Hepatocyte (in vitro differentiated cells): ENCODE data around the gene TSPAN13. TPM values are rescaled to one million over a fixed set of nuclear protein-coding genes. Genes with fewer than 3 reads are reported as not detected.

Source experiments
- DNase-seq: peaks from one replicate; pipeline ENCODE4 v3.0.0-alpha.2; 2016; ENCODE audit warnings: low spot score
- H2AFZ ChIP-seq: fragments of 200-600 bp; sonication (generic); 2 replicates; pipeline ENCODE4 v1.6.0; 2016; ENCODE audit warnings: antibody characterized with exemption, mild to moderate bottlenecking
- H3K27ac ChIP-seq: fragments of 200-600 bp; sonication (generic); 2 replicates; pipeline ENCODE4 v1.5.1; 2016; ENCODE audit warnings: mild to moderate bottlenecking
- H3K27me3 ChIP-seq: fragments of 200-600 bp; sonication (generic); 2 replicates; pipeline ENCODE4 v1.6.1; 2016
- H3K36me3 ChIP-seq: fragments of 200-600 bp; sonication (generic); replicated peaks from 2 replicates; pipeline ENCODE4 v1.5.1; 2016; ENCODE audit warnings: low read depth; ENCODE audit not compliant: insufficient read depth
- H3K4me1 ChIP-seq: fragments of 200-600 bp; sonication (generic); 2 replicates; pipeline ENCODE4 v1.5.1; 2016; ENCODE audit warnings: mild to moderate bottlenecking, moderate library complexity; ENCODE audit not compliant: insufficient read depth
- H3K4me2 ChIP-seq: fragments of 200-600 bp; sonication (generic); 2 replicates; pipeline ENCODE4 v1.6.0; 2016
- H3K4me3 ChIP-seq: fragments of 200-600 bp; sonication (generic); 2 replicates; pipeline ENCODE4 v1.5.1; 2016; ENCODE audit warnings: mild to moderate bottlenecking
- H3K79me2 ChIP-seq: fragments of 200-600 bp; sonication (generic); 2 replicates; pipeline ENCODE4 v1.6.0; 2017; ENCODE audit warnings: mild to moderate bottlenecking
- H3K9me2 ChIP-seq: fragments of 200-600 bp; sonication (generic); replicated peaks from 2 replicates; pipeline ENCODE4 v1.6.0; 2017; ENCODE audit warnings: mild to moderate bottlenecking; ENCODE audit not compliant: insufficient read depth
- H3K9me3 ChIP-seq: fragments of 200-600 bp; sonication (generic); 2 replicates; pipeline ENCODE4 v1.5.1; 2016; ENCODE audit warnings: low read depth, mild to moderate bottlenecking
- H4K20me1 ChIP-seq: fragments of 200-600 bp; sonication (generic); 2 replicates; pipeline ENCODE4 v1.6.0; 2016; ENCODE audit warnings: mild to moderate bottlenecking; ENCODE audit not compliant: insufficient read depth, poor library complexity, severe bottlenecking
- EZH2 ChIP-seq: fragments of 200-600 bp; sonication (generic); IDR thresholded peaks from 2 replicates; pipeline ENCODE4 v1.6.1; 2016; ENCODE audit warnings: antibody characterized with exemption, mild to moderate bottlenecking, borderline replicate concordance
- EZH2phosphoT487 ChIP-seq: fragments of 200-600 bp; sonication (generic); IDR thresholded peaks from one replicate; pipeline ENCODE4 v1.6.1; 2018; ENCODE audit warnings: antibody characterized with exemption, mild to moderate bottlenecking, low read depth, moderate library complexity; ENCODE audit not compliant: unreplicated experiment, severe bottlenecking
- WGBS: methylation state at CpG from one replicate; pipeline ENCODE4 v1.1.6; 2016; ENCODE audit warnings: low lambda C conversion rate; ENCODE audit errors: missing lambda C conversion rate; 5-methylcytosine and 5-hydroxymethylcytosine counted together
- polyA plus RNA-seq: library from polyadenylated mRNA; unstranded; fragments of >200 nt; fragmentation: Nextera tagmentation; extraction: Ambion mirVana; gene quantifications from 2 replicates; pipeline ENCODE4 v1.2.1, GENCODE V29; 2016
- total RNA-seq: library from RNA; depleted of rRNA; stranded (reverse); fragments of >200 nt; gene quantifications from 2 replicates; pipeline ENCODE4 v1.2.3, GENCODE V29; 2014
- TF ChIP-seq, protein P1 (sequence below): fragments of 200-600 bp; sonication (generic); IDR thresholded peaks from 2 replicates; pipeline ENCODE4 v1.5.1; 2016; ENCODE audit warnings: antibody characterized with exemption, mild to moderate bottlenecking; ENCODE audit not compliant: poor library complexity

TSPAN13 gene
- total and polyA plus RNA-seq, 2 experiments from 2014 or later, result 164 to 173 TPM

DNA sequence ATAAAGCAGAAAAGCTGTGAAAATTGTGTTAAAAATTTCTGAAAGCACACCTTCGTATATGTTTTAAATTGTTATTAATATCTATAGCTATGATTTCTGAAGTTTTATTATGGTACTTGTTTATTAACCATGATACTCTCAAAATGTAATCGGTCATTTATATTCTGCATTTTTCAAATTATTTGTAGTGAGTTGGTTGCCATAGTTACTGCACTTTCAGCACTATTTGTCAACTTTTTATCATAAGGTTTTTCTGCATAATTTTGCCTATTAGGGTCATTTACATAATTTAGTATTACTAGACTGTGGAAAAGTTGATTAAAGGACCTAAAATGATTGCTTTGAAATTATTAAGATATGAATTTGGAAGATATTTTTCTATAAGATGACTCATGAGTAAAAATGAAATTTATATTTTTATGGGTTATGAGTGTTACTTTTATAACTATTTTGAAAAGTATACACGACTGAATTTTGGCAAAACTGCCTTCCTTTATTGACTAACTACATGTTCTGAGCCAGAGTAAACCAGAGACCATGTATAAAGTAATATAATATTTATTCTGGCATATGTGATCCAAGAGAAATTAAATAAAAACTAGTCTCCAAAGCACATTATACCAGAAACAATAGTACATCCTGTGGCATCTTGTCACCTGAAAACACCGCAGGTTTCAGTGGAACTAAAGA, 59.1 kb downstream of the TSPAN13 start:
- Histone ChIP-seq H3K9me2 (no peaks in the 10 kb centered on the region), H3K9me3 (no peaks in the 10 kb centered on the region), H2AFZ (no peak overlapping the region), H4K20me1 (no peaks in the 10 kb centered on the region), H3K4me3 (no peak overlapping the region), H3K4me2 (no peak overlapping the region), H3K27ac (peak overlapping the region; percentile 88), H3K27me3 (no peaks in the 10 kb centered on the region), H3K79me2 (no peaks in the 10 kb centered on the region), H3K36me3 (no peaks in the 10 kb centered on the region), H3K4me1 (peaks cover 10% of the 10 kb centered on the region)
- 92% methylated on average over 4 of the region's 4 CpGs for WGBS
- no peak for DNase-seq
- no peak for TF ChIP-seq EZH2phosphoT487
- TF ChIP-seq EZH2, result no peak
- TF ChIP-seq, protein P1, sequence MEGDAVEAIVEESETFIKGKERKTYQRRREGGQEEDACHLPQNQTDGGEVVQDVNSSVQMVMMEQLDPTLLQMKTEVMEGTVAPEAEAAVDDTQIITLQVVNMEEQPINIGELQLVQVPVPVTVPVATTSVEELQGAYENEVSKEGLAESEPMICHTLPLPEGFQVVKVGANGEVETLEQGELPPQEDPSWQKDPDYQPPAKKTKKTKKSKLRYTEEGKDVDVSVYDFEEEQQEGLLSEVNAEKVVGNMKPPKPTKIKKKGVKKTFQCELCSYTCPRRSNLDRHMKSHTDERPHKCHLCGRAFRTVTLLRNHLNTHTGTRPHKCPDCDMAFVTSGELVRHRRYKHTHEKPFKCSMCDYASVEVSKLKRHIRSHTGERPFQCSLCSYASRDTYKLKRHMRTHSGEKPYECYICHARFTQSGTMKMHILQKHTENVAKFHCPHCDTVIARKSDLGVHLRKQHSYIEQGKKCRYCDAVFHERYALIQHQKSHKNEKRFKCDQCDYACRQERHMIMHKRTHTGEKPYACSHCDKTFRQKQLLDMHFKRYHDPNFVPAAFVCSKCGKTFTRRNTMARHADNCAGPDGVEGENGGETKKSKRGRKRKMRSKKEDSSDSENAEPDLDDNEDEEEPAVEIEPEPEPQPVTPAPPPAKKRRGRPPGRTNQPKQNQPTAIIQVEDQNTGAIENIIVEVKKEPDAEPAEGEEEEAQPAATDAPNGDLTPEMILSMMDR, result no peak

GRCh38 chr7:16813232-16813616, 59.7 kb downstream of the TSPAN13 start:
- H2AFZ ChIP-seq, result no peak overlapping the region
- WGBS, result 76% methylated on average over 3 of the region's 3 CpGs
- H4K20me1 ChIP-seq, result no peaks in the 10 kb centered on the region
- TF ChIP-seq EZH2phosphoT487 (no peak), EZH2 (no peak)
- TF ChIP-seq, protein P1, result no peak
- no peaks in the 10 kb centered on the region for H3K9me2 ChIP-seq
- H3K36me3 ChIP-seq, result no peaks in the 10 kb centered on the region
- DNase-seq, result no peak
- no peaks in the 10 kb centered on the region for H3K27me3 ChIP-seq
- no peaks in the 10 kb centered on the region for H3K9me3 ChIP-seq
- H3K4me3 ChIP-seq, result no peak overlapping the region
- no peak overlapping the region for H3K27ac ChIP-seq
- no peak overlapping the region for H3K4me2 ChIP-seq
- peaks cover 10% of the 10 kb centered on the region for H3K4me1 ChIP-seq
- H3K79me2 ChIP-seq, result no peaks in the 10 kb centered on the region

- H2AFZ ChIP-seq, result no peak overlapping the region
- no peak overlapping the region for H3K4me2 ChIP-seq
- no peaks in the 10 kb centered on the region for H3K79me2 ChIP-seq
- H3K9me3 ChIP-seq, result no peaks in the 10 kb centered on the region
- TF ChIP-seq, protein P1, result no peak
- TF ChIP-seq EZH2phosphoT487, result no peak
- TF ChIP-seq EZH2, result no peak
- no peak overlapping the region for H3K4me3 ChIP-seq
- H3K9me2 ChIP-seq, result no peaks in the 10 kb centered on the region
- 84% methylated on average over 2 of the region's 2 CpGs for WGBS
- H3K27ac ChIP-seq, result no peak overlapping the region
- H3K36me3 ChIP-seq, result no peaks in the 10 kb centered on the region
- no peak for DNase-seq
- peaks cover 10% of the 10 kb centered on the region for H3K4me1 ChIP-seq
- no peaks in the 10 kb centered on the region for H3K27me3 ChIP-seq
- H4K20me1 ChIP-seq, result no peaks in the 10 kb centered on the region
These were observed 61.4 kb downstream of the TSPAN13 start for GRCh38 chr7:16815001-16815400.
